Loucy (cell line): ENCODE data around the gene CCDC9B.
A peak's percentile ranks its signal among the peaks of the same experiment; 100 is the strongest.

Source experiments
- H2AFZ ChIP-seq: fragments of 200-600 bp; sonication (generic); 2 replicates; pipeline ENCODE4 v1.6.0; 2016; ENCODE audit warnings: antibody characterized with exemption, mild to moderate bottlenecking, low read length, moderate library complexity
- H3F3A ChIP-seq: fragments of 200-600 bp; 2 replicates; pipeline ENCODE4 v1.6.0; 2016; ENCODE audit warnings: antibody characterized with exemption, low read depth, mild to moderate bottlenecking
- H3K27me3 ChIP-seq: fragments of 200-600 bp; sonication (generic); 2 replicates; pipeline ENCODE4 v1.6.1; 2014; ENCODE audit warnings: low read length, mild to moderate bottlenecking; ENCODE audit not compliant: insufficient read depth, poor library complexity, severe bottlenecking
- H3K36me3 ChIP-seq: fragments of 200-600 bp; sonication (generic); 2 replicates; pipeline ENCODE4 v1.6.1; 2016; ENCODE audit warnings: low read length; ENCODE audit not compliant: insufficient read depth
- H3K4me1 ChIP-seq: fragments of 200-600 bp; sonication (generic); 2 replicates; pipeline ENCODE4 v1.5.1; 2014; ENCODE audit warnings: low read length, mild to moderate bottlenecking; ENCODE audit not compliant: insufficient read depth, poor library complexity, severe bottlenecking
- H3K4me2 ChIP-seq: fragments of 200-600 bp; sonication (generic); 2 replicates; pipeline ENCODE4 v1.6.0; 2014; ENCODE audit warnings: antibody characterized with exemption, low read length, low read depth, mild to moderate bottlenecking; ENCODE audit not compliant: poor library complexity, severe bottlenecking
- H3K4me3 ChIP-seq: fragments of 200-600 bp; sonication (generic); 2 replicates; pipeline ENCODE4 v1.5.1; 2014; ENCODE audit warnings: low read length, mild to moderate bottlenecking, mixed read lengths; ENCODE audit not compliant: poor library complexity, severe bottlenecking
- H3K79me2 ChIP-seq: fragments of 200-600 bp; sonication (generic); 2 replicates; pipeline ENCODE4 v1.6.1; 2014; ENCODE audit warnings: low read length; ENCODE audit not compliant: insufficient read depth
- H3K9ac ChIP-seq: fragments of 200-600 bp; sonication (generic); 2 replicates; pipeline ENCODE4 v1.6.0; 2014; ENCODE audit warnings: mild to moderate bottlenecking, low read depth, low read length, moderate library complexity; ENCODE audit not compliant: poor library complexity, severe bottlenecking
- H3K9me2 ChIP-seq: fragments of 200-600 bp; sonication (generic); replicated peaks from 2 replicates; pipeline ENCODE4 v1.6.1; 2016; ENCODE audit warnings: low read depth, low read length, mixed read lengths
- H3K9me3 ChIP-seq: fragments of 200-600 bp; sonication (generic); 2 replicates; pipeline ENCODE4 v1.6.1; 2014; ENCODE audit warnings: mild to moderate bottlenecking, antibody characterized with exemption, low read length, low read depth; ENCODE audit not compliant: insufficient read depth
- H4K20me1 ChIP-seq: fragments of 200-600 bp; sonication (generic); 2 replicates; pipeline ENCODE4 v1.6.0; 2014; ENCODE audit warnings: antibody characterized with exemption, low read length, mild to moderate bottlenecking; ENCODE audit not compliant: insufficient read depth, poor library complexity, severe bottlenecking
- CTCF ChIP-seq: fragments of 200-600 bp; sonication (generic); conservative IDR thresholded peaks from 2 replicates; pipeline ENCODE4 v1.5.1; 2014; ENCODE audit warnings: mild to moderate bottlenecking, antibody characterized with exemption, low read length
- EZH2phosphoT487 ChIP-seq: fragments of 200-600 bp; IDR thresholded peaks from 2 replicates; pipeline ENCODE4 v1.6.1; 2018; ENCODE audit warnings: antibody characterized with exemption, mild to moderate bottlenecking, moderate library complexity, borderline replicate concordance

The CCDC9B gene

GRCh38 chr15:40328176-40328575 is 12.6 kb downstream of the CCDC9B start:
- Histone ChIP-seq H3K79me2 (peaks cover 92% of the 10 kb centered on the region), H4K20me1 (peaks cover 13% of the 10 kb centered on the region), H3K4me2 (peak overlapping the region; percentile 84), H3K9me2 (no peaks in the 10 kb centered on the region), H3K9ac (peak overlapping the region; percentile 82), H3K36me3 (peaks cover 3% of the 10 kb centered on the region; the same call in 1 of the 2 replicates), H3K4me3 (peak overlapping the region; percentile 81), H3F3A (0 out of 2 replicates have a peak, but pooled peaks cover 5% of the 10 kb centered on the region), H3K4me1 (peaks cover 83% of the 10 kb centered on the region), H3K27me3 (no peaks in the 10 kb centered on the region), H3K9me3 (no peaks in the 10 kb centered on the region), H2AFZ (no peak overlapping the region)
- TF ChIP-seq EZH2phosphoT487 (no peak), CTCF (no peak)

- Histone ChIP-seq H3K9me3 (no peaks in the 10 kb centered on the region), H3K4me1 (peaks cover 75% of the 10 kb centered on the region), H3K4me3 (peak overlapping the region; percentile 81), H4K20me1 (peaks cover 13% of the 10 kb centered on the region), H3K79me2 (peaks cover 85% of the 10 kb centered on the region), H3K9me2 (no peaks in the 10 kb centered on the region), H3K4me2 (peak overlapping the region; percentile 84), H3K27me3 (no peaks in the 10 kb centered on the region), H3K36me3 (peaks cover 2% of the 10 kb centered on the region; the same call in 1 of the 2 replicates), H2AFZ (no peak overlapping the region), H3F3A (0 out of 2 replicates have a peak, but pooled peaks cover 5% of the 10 kb centered on the region), H3K9ac (peak overlapping the region; percentile 82)
- no peak for TF ChIP-seq EZH2phosphoT487
- TF ChIP-seq CTCF, result no peak
These were observed 13.3 kb downstream of the CCDC9B start for GRCh38 chr15:40327457-40327856.

GRCh38 chr15:40325700-40326099 is 15.0 kb downstream of the CCDC9B start:
- H3K9me3 ChIP-seq, result no peaks in the 10 kb centered on the region
- H3K79me2 ChIP-seq, result peaks cover 67% of the 10 kb centered on the region
- peak overlapping the region; percentile 82 for H3K9ac ChIP-seq
- no peaks in the 10 kb centered on the region for H3K27me3 ChIP-seq
- peak overlapping the region; percentile 81 for H3K4me3 ChIP-seq
- no peaks in the 10 kb centered on the region for H3K9me2 ChIP-seq
- peaks cover 13% of the 10 kb centered on the region for H4K20me1 ChIP-seq
- H3F3A ChIP-seq, result 0 out of 2 replicates have a peak, but pooled peaks cover 5% of the 10 kb centered on the region
- H3K4me1 ChIP-seq, result peaks cover 60% of the 10 kb centered on the region
- peak overlapping the region; percentile 84 for H3K4me2 ChIP-seq
- H3K36me3 ChIP-seq, result no peaks in the 10 kb centered on the region
- no peak overlapping the region for H2AFZ ChIP-seq
- no peak for TF ChIP-seq CTCF
- no peak for TF ChIP-seq EZH2phosphoT487
